Epidermal melanocyte (primary cell): ENCODE results near the gene TMEM233.
"Not testable (repeated sequence)": the region's sequence is repeated elsewhere in the genome, so short reads cannot be mapped to it uniquely, and the experiment has no call there.

Experiments used
- DNase-seq: peaks from one replicate; pipeline ENCODE4 v3.0.0; 2011; ENCODE audit warnings: low spot score; ENCODE audit not compliant: insufficient read length

Gene TMEM233

GRCh38 chr12:119609358-119609757, 15.8 kb downstream of the TMEM233 start:
- no peak for DNase-seq

GRCh38 chr12:119613319-119613936, 19.9 kb downstream of the TMEM233 start:
- DNase-seq: no peak

GRCh38 chr12:119614705-119615104, 21.1 kb downstream of the TMEM233 start:
- DNase-seq: no peak

GRCh38 chr12:119615518-119616475, 22.2 kb downstream of the TMEM233 start:
- DNase-seq: no peak

- not testable (repeated sequence) for DNase-seq
Measured at GRCh38 chr12:119618328-119618896, 24.8 kb downstream of the TMEM233 start.

GRCh38 chr12:119620490-119620889, 26.9 kb downstream of the TMEM233 start:
- DNase-seq: no peak

GRCh38 chr12:119621878-119622277, 28.3 kb downstream of the TMEM233 start:
- no peak for DNase-seq

GRCh38 chr12:119624966-119625365, 31.4 kb downstream of the TMEM233 start:
- DNase-seq: no peak

- DNase-seq: no peak
Measured at GRCh38 chr12:119627019-119627643, 33.6 kb downstream of the TMEM233 start.

- DNase-seq: no peak
Measured at GRCh38 chr12:119627686-119628085, 34.1 kb downstream of the TMEM233 start.

- no peak for DNase-seq
Measured at GRCh38 chr12:119630223-119630780, 36.7 kb downstream of the TMEM233 start.

GRCh38 chr12:119630962-119631550, 37.5 kb downstream of the TMEM233 start:
- no peak for DNase-seq

GRCh38 chr12:119631930-119632678, 38.5 kb downstream of the TMEM233 start:
- DNase-seq: no peak

GRCh38 chr12:119634743-119635142, 41.2 kb downstream of the TMEM233 start:
- no peak for DNase-seq

- DNase-seq: no peak
Measured at GRCh38 chr12:119642986-119643385, 49.4 kb downstream of the TMEM233 start.

GRCh38 chr12:119644930-119645329, 51.4 kb downstream of the TMEM233 start:
- DNase-seq: no peak

- no peak for DNase-seq
Measured at GRCh38 chr12:119645535-119646059, 52.0 kb downstream of the TMEM233 start.

GRCh38 chr12:119649202-119649808, 55.7 kb downstream of the TMEM233 start:
- DNase-seq: no peak

- no peak for DNase-seq
Measured at GRCh38 chr12:119652665-119653064, 59.1 kb downstream of the TMEM233 start.

GRCh38 chr12:119657001-119657400, 63.4 kb downstream of the TMEM233 start:
- not testable (repeated sequence) for DNase-seq
